Activated B cell treated with CpG ODN at 0.5 μM for 24 hours (primary cell): ENCODE data around the gene COL5A1. TPM values are rescaled to one million over a fixed set of nuclear protein-coding genes. Genes with fewer than 3 reads are reported as not detected.

ENCODE experiments used
- ATAC-seq: fragments of 200-7000 bp; cut with Tn5 transposase; one replicate; pipeline ENCODE4 v1.10.0; 2021; ENCODE audit warnings: low read depth, mild to moderate bottlenecking, moderate library complexity
- CTCF ChIA-PET: fragments of 350-600 bp; sonication (Branson Sonifier 250); formaldehyde crosslinking; loops from one replicate; lab custom pipeline; 2021; ENCODE audit warnings: antibody characterized with exemption; lab: Charles Lee
- POLR2A ChIA-PET: fragments of 350-600 bp; sonication (Branson Sonifier 250); formaldehyde crosslinking; loops from one replicate; lab custom pipeline; 2021; ENCODE audit warnings: antibody characterized with exemption; lab: Charles Lee
- DNase-seq: peaks from one replicate; pipeline ENCODE4 v3.0.0; 2022
- H3K27ac Mint-ChIP-seq: one replicate; pipeline ENCODE4 v1.8.0; 2020; ENCODE audit warnings: mixed read lengths
- H3K27me3 Mint-ChIP-seq: one replicate; pipeline ENCODE4 v1.8.0; 2021; ENCODE audit warnings: mixed read lengths
- H3K36me3 Mint-ChIP-seq: one replicate; pipeline ENCODE4 v1.8.0; 2021; ENCODE audit warnings: low read depth, mixed read lengths
- H3K4me1 Mint-ChIP-seq: one replicate; pipeline ENCODE4 v1.8.0; 2021; ENCODE audit warnings: mixed read lengths
- H3K4me3 Mint-ChIP-seq: one replicate; pipeline ENCODE4 v1.8.0; 2020; ENCODE audit warnings: mild to moderate bottlenecking, mixed read lengths
- H3K9me3 Mint-ChIP-seq: one replicate; pipeline ENCODE4 v1.8.0; 2020; ENCODE audit warnings: mixed read lengths
- intact Hi-C: fragments of 100-400 bp; cut with micrococcal nuclease; formaldehyde crosslinking; loops from one replicate; pipeline ENCODE4 v1.15.1; 2024
- total RNA-seq: library from RNA; stranded (reverse); gene quantifications from 2 replicates; pipeline ENCODE4 v1.2.3, GENCODE V29; 2022
- TF ChIP-seq, protein P1 (sequence below): fragments of 200-600 bp; IDR thresholded peaks from one replicate; pipeline ENCODE4 v1.8.0; 2022; ENCODE audit warnings: antibody characterized with exemption, mild to moderate bottlenecking

The COL5A1 gene
- total RNA-seq, 1 donor from 2014 or later = 0.02 TPM

DNA sequence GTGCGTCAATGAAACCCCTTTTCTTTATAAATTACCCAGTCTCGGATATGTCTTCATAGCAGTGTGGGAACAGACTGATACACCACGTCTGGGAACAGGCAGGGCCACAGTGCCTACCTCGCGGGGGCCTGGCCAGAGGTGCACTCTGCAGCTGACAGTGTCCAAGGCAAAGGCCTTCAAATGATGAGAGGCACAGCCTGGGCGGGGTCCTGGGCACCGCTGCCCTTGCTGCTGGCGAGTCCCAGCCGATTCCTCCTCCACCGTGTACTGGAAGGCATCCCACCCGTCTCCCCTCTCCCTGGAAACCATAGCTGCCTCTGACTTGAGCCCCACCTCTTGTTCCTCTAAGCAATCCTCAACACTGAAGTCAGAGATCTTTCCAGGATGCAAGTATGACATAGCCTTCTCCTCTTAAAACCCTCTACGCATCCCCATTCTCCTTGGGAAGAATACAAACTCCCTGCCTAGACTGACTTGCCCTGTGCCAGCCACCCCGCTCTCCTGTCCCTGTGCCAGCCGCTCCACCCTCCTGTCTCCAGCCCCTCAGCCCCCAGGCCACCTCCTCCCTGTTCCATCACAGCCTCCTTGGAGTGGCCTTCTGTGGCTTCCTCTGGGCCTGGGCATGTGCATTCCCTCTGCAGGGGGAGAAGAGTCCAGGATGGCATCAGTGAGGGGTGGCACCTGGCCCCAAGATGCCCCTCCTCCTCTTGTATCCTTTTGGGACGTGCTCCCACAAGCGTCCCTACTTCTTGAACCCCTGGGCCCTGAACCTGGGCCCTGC, 8.1 kb upstream of the COL5A1 start:
- Mint-ChIP-seq H3K9me3 (no peaks in the 10 kb centered on the region), H3K4me1 (no peaks in the 10 kb centered on the region), H3K27ac (no peak overlapping the region), H3K36me3 (no peaks in the 10 kb centered on the region), H3K27me3 (peaks cover 1% of the 10 kb centered on the region), H3K4me3 (no peak overlapping the region)
- ATAC-seq (no peak), DNase-seq (no peak)
- TF ChIP-seq, protein P1, sequence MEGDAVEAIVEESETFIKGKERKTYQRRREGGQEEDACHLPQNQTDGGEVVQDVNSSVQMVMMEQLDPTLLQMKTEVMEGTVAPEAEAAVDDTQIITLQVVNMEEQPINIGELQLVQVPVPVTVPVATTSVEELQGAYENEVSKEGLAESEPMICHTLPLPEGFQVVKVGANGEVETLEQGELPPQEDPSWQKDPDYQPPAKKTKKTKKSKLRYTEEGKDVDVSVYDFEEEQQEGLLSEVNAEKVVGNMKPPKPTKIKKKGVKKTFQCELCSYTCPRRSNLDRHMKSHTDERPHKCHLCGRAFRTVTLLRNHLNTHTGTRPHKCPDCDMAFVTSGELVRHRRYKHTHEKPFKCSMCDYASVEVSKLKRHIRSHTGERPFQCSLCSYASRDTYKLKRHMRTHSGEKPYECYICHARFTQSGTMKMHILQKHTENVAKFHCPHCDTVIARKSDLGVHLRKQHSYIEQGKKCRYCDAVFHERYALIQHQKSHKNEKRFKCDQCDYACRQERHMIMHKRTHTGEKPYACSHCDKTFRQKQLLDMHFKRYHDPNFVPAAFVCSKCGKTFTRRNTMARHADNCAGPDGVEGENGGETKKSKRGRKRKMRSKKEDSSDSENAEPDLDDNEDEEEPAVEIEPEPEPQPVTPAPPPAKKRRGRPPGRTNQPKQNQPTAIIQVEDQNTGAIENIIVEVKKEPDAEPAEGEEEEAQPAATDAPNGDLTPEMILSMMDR = no peak
- intact Hi-C loops = no loop called here
- ChIA-PET CTCF (no interaction called here), POLR2A (no interaction called here)

GRCh38 chr9:134634176-134634575, 7.4 kb upstream of the COL5A1 start:
- TF ChIP-seq, protein P1 = no peak
- no peaks in the 10 kb centered on the region for H3K4me1 Mint-ChIP-seq
- DNase-seq (no peak), ATAC-seq (no peak)
- intact Hi-C loops = no loop called here
- H3K4me3 Mint-ChIP-seq = no peak overlapping the region
- no peaks in the 10 kb centered on the region for H3K36me3 Mint-ChIP-seq
- peaks cover 6% of the 10 kb centered on the region for H3K27me3 Mint-ChIP-seq
- POLR2A ChIA-PET = no interaction called here
- H3K9me3 Mint-ChIP-seq = no peaks in the 10 kb centered on the region
- CTCF ChIA-PET = no interaction called here
- no peak overlapping the region for H3K27ac Mint-ChIP-seq

GRCh38 chr9:134634667-134635230, 6.9 kb upstream of the COL5A1 start:
- ATAC-seq (no peak), DNase-seq (no peak)
- Mint-ChIP-seq H3K9me3 (no peaks in the 10 kb centered on the region), H3K4me3 (no peak overlapping the region), H3K27me3 (peaks cover 8% of the 10 kb centered on the region), H3K27ac (no peak overlapping the region), H3K36me3 (no peaks in the 10 kb centered on the region), H3K4me1 (no peaks in the 10 kb centered on the region)
- POLR2A ChIA-PET = no interaction called here
- intact Hi-C loops = no loop called here
- TF ChIP-seq, protein P1 = no peak
- CTCF ChIA-PET = no interaction called here

DNA sequence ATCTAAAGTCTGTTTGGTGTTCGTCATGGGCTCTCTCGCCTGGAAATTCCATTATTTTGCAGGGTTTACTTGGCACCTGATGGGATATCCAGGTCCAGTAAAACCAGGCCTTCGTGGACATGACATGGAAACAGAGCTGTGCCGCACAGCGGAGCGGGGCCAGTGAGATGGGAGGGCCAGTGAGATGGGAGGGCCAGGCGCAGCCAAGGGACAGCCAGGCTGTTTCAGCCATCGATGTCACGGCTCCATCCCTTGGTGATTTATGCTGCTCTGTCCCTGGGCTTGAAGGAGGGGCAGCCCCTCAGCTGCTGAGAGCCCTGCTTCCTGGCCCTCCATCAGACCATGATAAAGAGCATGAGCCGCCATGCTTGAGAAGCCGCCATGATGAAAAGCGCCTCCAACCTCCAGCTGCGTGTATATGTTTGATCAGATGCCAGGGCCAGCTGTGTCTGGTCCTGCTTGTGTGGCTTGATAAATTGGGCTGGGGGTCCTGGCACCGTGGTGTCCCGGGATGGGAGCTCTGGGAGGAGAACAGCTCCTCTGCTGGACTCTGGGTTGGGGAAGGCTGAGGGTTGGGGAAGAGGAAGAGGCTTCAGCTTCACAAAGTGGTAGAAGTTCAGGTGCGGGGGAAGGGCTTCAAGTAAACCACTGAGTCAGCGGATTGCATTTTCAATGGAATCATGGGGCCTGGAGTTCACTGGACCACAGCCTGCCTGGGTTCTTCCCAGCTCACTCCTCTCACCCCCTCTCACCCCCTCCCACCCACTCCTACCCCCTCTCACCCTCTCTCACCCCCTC, 6.1 kb upstream of the COL5A1 start:
- intact Hi-C loops = no loop called here
- Mint-ChIP-seq H3K4me1 (no peaks in the 10 kb centered on the region), H3K9me3 (no peaks in the 10 kb centered on the region), H3K27me3 (peaks cover 16% of the 10 kb centered on the region), H3K4me3 (no peak overlapping the region), H3K27ac (no peak overlapping the region), H3K36me3 (no peaks in the 10 kb centered on the region)
- DNase-seq (no peak), ATAC-seq (no peak)
- ChIA-PET POLR2A (no interaction called here), CTCF (no interaction called here)
- TF ChIP-seq, protein P1 = no peak

- POLR2A ChIA-PET = no interaction called here
- Mint-ChIP-seq H3K27me3 (peaks cover 17% of the 10 kb centered on the region), H3K36me3 (no peaks in the 10 kb centered on the region), H3K4me1 (no peaks in the 10 kb centered on the region), H3K27ac (no peak overlapping the region), H3K9me3 (no peaks in the 10 kb centered on the region), H3K4me3 (no peak overlapping the region)
- TF ChIP-seq, protein P1 = no peak
- DNase-seq (no peak), ATAC-seq (no peak)
- CTCF ChIA-PET = no interaction called here
- intact Hi-C loops = no loop called here
These were observed 5.5 kb upstream of the COL5A1 start for GRCh38 chr9:134636149-134636507.
